AG04449 (cell line): ENCODE measurements around the gene TRAF7.
A peak's percentile ranks its signal among the peaks of the same experiment; 100 is the strongest.

ENCODE experiments used
- CTCF ChIA-PET: fragments of 350-600 bp; formaldehyde crosslinking; extraction: SDS; loops from one replicate; lab custom pipeline; 2021; ENCODE audit warnings: antibody characterized with exemption; lab: Yijun Ruan, JAX
- POLR2A ChIA-PET: fragments of 400-600, 350-600 bp; formaldehyde crosslinking; extraction: SDS; loops from one replicate; lab custom pipeline; 2020; ENCODE audit warnings: antibody characterized with exemption, inconsistent platforms; lab: Yijun Ruan, JAX
- DNase-seq: peaks from one replicate; pipeline ENCODE4 v3.0.0-alpha.2; 2010; ENCODE audit warnings: low read depth, low spot score
- H3K4me3 ChIP-seq: 2 replicates; pipeline ENCODE4 v1.5.1; 2011; ENCODE audit warnings: low read depth, mild to moderate bottlenecking, control low read depth, low read length
- CTCF ChIP-seq: IDR thresholded peaks from one replicate; pipeline ENCODE4 v1.5.1; 2011; ENCODE audit warnings: mild to moderate bottlenecking, moderate library complexity, low read length, control low read depth, inconsistent platforms; ENCODE audit not compliant: insufficient read depth; ENCODE audit errors: missing control alignments

Gene TRAF7

GRCh38 chr16:2205104-2205966 lies 49.8 kb downstream of the TRAF7 start, which contains the start of gene MLST8:
MLST8 (plus strand) TSS chr16:2205454; CDS start chr16:2206086, 632 bp downstream.
- CTCF ChIA-PET, result interaction anchor here (0.9 to 2.1 kb wide), 2 partner anchors 65 to 66 kb away, joined by 3 to 7 read pairs; no protein-coding TSS in a partner anchor
- peak within 1 kb of the TSS; percentile 97 for H3K4me3 ChIP-seq
- POLR2A ChIA-PET, result interaction anchor here (0.6 to 2.4 kb wide), 5 partner anchors 9 to 50 kb away, joined by 3 to 9 read pairs (median 4); partner anchors contain the start of genes PGP and TRAF7
- TF ChIP-seq CTCF, result no peak
- no peak for DNase-seq

GRCh38 chr16:2205967-2206313 lies 50.4 kb downstream of the TRAF7 start:
- DNase-seq, result no peak
- H3K4me3 ChIP-seq, result peak overlapping the region; percentile 97
- no peak for TF ChIP-seq CTCF
- CTCF ChIA-PET, result interaction anchor here (0.7 to 2.1 kb wide), 2 partner anchors 65 to 295 kb away, joined by 5 to 7 read pairs; no protein-coding TSS in a partner anchor
- POLR2A ChIA-PET, result interaction anchor here (0.6 to 2.4 kb wide), 4 partner anchors 9 to 51 kb away, joined by 3 to 9 read pairs (median 5); partner anchors contain the start of genes PGP and TRAF7

- ChIA-PET CTCF (interaction anchor here (0.6 to 2.1 kb wide), 3 partner anchors 9 to 295 kb away, joined by 3 to 7 read pairs (median 5); no protein-coding TSS in a partner anchor), POLR2A (interaction anchor here (0.6 to 2.4 kb wide), 3 partner anchors 8 to 1706 kb away, joined by 3 to 9 read pairs (median 6); partner anchors contain the start of genes PGP and TRAF7)
- no peak for DNase-seq
- no peak for TF ChIP-seq CTCF
- peak overlapping the region; percentile 97 for H3K4me3 ChIP-seq
Measured at GRCh38 chr16:2206420-2206779, 50.8 kb downstream of the TRAF7 start.

GRCh38 chr16:2206780-2207433 lies 51.3 kb downstream of the TRAF7 start:
- ChIA-PET CTCF (interaction anchor here (0.6 to 2.1 kb wide), 3 partner anchors 10 to 295 kb away, joined by 3 to 7 read pairs (median 5); no protein-coding TSS in a partner anchor), POLR2A (interaction anchor here (0.6 to 2.4 kb wide), 2 partner anchors 52 to 1707 kb away, joined by 3 to 9 read pairs; partner anchors contain the start of gene TRAF7)
- H3K4me3 ChIP-seq, result peak overlapping the region; percentile 6; the same call in 1 of the 2 replicates
- DNase-seq, result no peak
- no peak for TF ChIP-seq CTCF

- CTCF ChIA-PET, result no interaction called here
Measured at GRCh38 chr16:2207872-2208271, 52.3 kb downstream of the TRAF7 start.

More at GRCh38 chr16:2207872-2208271, 52.3 kb downstream of the TRAF7 start:
- H3K4me3 ChIP-seq, result no peak overlapping the region
- DNase-seq, result no peak
- TF ChIP-seq CTCF, result no peak
- POLR2A ChIA-PET, result no interaction called here
